Body of pancreas (tissue), 4 donors: ENCODE results near the gene CALML3. TPM values are rescaled to one million over a fixed set of nuclear protein-coding genes. Genes with fewer than 3 reads are reported as not detected.

Source experiments
- ATAC-seq: fragments of 150-250 bp; one replicate; pipeline ENCODE4 v1.9.1; 2016
- DNase-seq, 4 donors: peaks; one replicate each; pipeline ENCODE4 v3.0.0-alpha.2; 2019
- H3K27ac ChIP-seq, 4 donors: fragments of 200-600 bp; sonication (generic); 1 replicate in 3 of 4; 2 replicates in 1 of 4; pipeline versions ENCODE4 v1.5.1 to v1.6.1; 2016 to 2019; ENCODE audit warnings: mild to moderate bottlenecking in 1 of 4, mixed read lengths in 1 of 4, moderate library complexity in 1 of 4
- H3K27me3 ChIP-seq, 2 donors: fragments of 200-600 bp; sonication (generic); one replicate each; pipeline ENCODE4 v1.6.0; 2016; ENCODE audit warnings: mild to moderate bottlenecking in 1 of 2
- H3K36me3 ChIP-seq, 2 donors: fragments of 200-600 bp; sonication (generic); replicated peaks in 1 of 2; 2 replicates each; pipeline ENCODE4 v1.5.1; 2016; ENCODE audit warnings: low read depth in 2 of 2; ENCODE audit not compliant: insufficient read depth in 1 of 2
- H3K4me1 ChIP-seq: fragments of 200-600 bp; sonication (generic); one replicate; pipeline ENCODE4 v1.6.0; 2016
- H3K4me3 ChIP-seq, 2 donors: fragments of 200-600 bp; sonication (generic); 1 replicate in 1 of 2; 2 replicates in 1 of 2; pipeline ENCODE4 v1.5.1; 2016 to 2019
- H3K9me3 ChIP-seq, 3 donors: fragments of 200-600 bp; sonication (generic); 1 replicate in 2 of 3; 2 replicates in 1 of 3; pipeline ENCODE4 v1.5.1; 2016
- CTCF ChIP-seq, 7 experiments: fragments of 450-650 bp in 4 of 7; fragments of 200-600 bp in 3 of 7; sonication (generic) in 3 of 7; IDR thresholded peaks; one replicate each; pipeline ENCODE4 v1.5.1; 2016 to 2019; ENCODE audit warnings: antibody characterized with exemption in 7 of 7
- POLR2A ChIP-seq, 3 donors: fragments of 450-650 bp; IDR thresholded peaks; one replicate each; pipeline ENCODE4 v1.6.1; 2016; ENCODE audit warnings: antibody characterized with exemption in 3 of 3, mild to moderate bottlenecking in 2 of 3
- WGBS, 2 donors: methylation state at CpG; one replicate each; pipeline ENCODE4 v1.1.5; 2017; 5-methylcytosine and 5-hydroxymethylcytosine counted together
- intact Hi-C: fragments of 100-400 bp; cut with DNase I; formaldehyde crosslinking; loops from one replicate; pipeline ENCODE4 v1.15.1; 2023
- total RNA-seq, 2 donors: library from RNA; depleted of rRNA; stranded (reverse); fragments of >200 nt; gene quantifications; one replicate each; pipeline ENCODE4 v1.1.0, GENCODE V29; 2016

CALML3 gene
- total RNA-seq, 2 donors from 2014 or later, result not detected

DNA sequence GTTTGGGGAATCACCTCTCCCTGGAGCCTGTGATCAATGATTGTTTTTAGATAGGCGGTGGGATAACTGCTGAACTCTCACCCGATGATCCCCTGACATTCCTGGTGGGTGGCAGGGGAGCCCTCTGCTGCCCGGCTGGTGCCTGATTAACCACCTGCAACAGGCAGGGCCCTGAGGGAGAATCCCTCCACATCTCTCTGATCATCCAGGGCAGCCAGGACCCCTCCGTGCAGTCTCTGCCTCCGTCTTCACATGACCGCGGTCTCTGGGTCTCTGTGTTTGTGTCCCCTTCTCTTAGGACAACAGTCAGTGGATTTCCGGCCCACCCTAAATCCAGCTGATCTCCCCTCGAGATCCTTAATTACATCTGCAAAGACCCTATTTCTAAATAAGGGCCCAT, 42.7 kb upstream of the CALML3 start:
- Histone ChIP-seq H3K4me1 (no peaks in the 10 kb centered on the region), H3K9me3 (no peaks in the 10 kb centered on the region), H3K27ac (no peak overlapping the region), H3K36me3 (no peaks in the 10 kb centered on the region), H3K4me3 (no peak overlapping the region), H3K27me3 (no peaks in the 10 kb centered on the region)
- DNase-seq, result no peak
- intact Hi-C loops, result no loop called here
- 89 to 95% methylated on average over 9 of the region's 9 CpGs for WGBS, 2 donors
- ATAC-seq, result no peak
- TF ChIP-seq POLR2A (IDR thresholded peaks at IDR 0.05), result no peak
- TF ChIP-seq CTCF (IDR thresholded peaks at IDR 0.05), result no peak

DNA sequence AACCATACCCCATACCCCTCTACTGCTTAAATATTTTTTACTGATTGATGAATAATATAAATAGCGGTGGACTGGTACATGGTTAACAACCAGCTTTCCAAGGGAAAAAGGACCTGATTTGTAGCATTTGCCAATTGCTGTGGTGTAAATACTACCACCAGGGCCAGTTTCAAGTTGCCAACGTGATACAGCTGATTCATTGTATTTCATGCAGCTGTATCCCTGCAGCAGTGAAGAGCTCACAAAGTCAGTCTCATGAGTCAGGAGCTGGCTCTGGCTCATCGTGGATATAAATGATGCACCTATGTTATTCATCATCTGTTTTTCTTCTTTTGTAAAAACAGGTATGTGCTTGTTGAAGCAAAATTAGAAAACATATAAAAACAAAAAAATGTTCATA, 40.6 kb upstream of the CALML3 start:
- Histone ChIP-seq H3K9me3 (no peaks in the 10 kb centered on the region), H3K27ac (no peak overlapping the region), H3K4me3 (no peak overlapping the region), H3K27me3 (no peaks in the 10 kb centered on the region), H3K36me3 (no peaks in the 10 kb centered on the region), H3K4me1 (peaks cover 13% of the 10 kb centered on the region)
- WGBS, 2 donors, result 85 to 91% methylated on average over 3 of the region's 3 CpGs
- intact Hi-C loops, result no loop called here
- TF ChIP-seq CTCF (IDR thresholded peaks at IDR 0.05), result no peak
- TF ChIP-seq POLR2A (IDR thresholded peaks at IDR 0.05), result no peak
- DNase-seq (no peak), ATAC-seq (no peak)

DNA sequence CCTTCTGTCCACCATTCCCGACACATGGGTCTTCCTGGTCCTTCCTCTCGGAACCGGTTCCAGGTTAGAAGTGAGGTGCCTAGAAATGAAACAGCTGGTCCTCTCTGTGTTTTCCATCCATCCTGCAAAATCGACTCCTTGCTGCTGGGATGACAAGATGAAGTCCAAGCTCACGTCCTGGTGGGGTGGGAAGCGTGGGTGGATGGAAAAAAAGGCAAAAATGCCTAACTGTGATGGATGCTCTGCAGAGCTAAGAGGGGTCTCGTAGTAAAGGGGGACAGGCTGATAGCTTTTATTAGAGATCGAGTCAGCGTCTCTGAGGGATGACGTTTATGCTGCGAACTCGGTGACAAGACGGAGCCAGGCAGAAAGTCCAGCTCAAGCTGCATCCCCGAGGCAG, 39.5 kb upstream of the CALML3 start:
- H3K9me3 ChIP-seq, result no peaks in the 10 kb centered on the region
- no peaks in the 10 kb centered on the region for H3K36me3 ChIP-seq
- DNase-seq (no peak), ATAC-seq (no peak)
- 87 to 88% methylated on average over 12 to 14 of the region's 14 CpGs for WGBS, 2 donors
- H3K27me3 ChIP-seq, result no peaks in the 10 kb centered on the region
- peaks cover 15% of the 10 kb centered on the region for H3K4me1 ChIP-seq
- TF ChIP-seq POLR2A (IDR thresholded peaks at IDR 0.05) (no peak), CTCF (IDR thresholded peaks at IDR 0.05) (no peak)
- no peak overlapping the region for H3K27ac ChIP-seq
- intact Hi-C loops, result no loop called here
- no peak overlapping the region for H3K4me3 ChIP-seq

DNA sequence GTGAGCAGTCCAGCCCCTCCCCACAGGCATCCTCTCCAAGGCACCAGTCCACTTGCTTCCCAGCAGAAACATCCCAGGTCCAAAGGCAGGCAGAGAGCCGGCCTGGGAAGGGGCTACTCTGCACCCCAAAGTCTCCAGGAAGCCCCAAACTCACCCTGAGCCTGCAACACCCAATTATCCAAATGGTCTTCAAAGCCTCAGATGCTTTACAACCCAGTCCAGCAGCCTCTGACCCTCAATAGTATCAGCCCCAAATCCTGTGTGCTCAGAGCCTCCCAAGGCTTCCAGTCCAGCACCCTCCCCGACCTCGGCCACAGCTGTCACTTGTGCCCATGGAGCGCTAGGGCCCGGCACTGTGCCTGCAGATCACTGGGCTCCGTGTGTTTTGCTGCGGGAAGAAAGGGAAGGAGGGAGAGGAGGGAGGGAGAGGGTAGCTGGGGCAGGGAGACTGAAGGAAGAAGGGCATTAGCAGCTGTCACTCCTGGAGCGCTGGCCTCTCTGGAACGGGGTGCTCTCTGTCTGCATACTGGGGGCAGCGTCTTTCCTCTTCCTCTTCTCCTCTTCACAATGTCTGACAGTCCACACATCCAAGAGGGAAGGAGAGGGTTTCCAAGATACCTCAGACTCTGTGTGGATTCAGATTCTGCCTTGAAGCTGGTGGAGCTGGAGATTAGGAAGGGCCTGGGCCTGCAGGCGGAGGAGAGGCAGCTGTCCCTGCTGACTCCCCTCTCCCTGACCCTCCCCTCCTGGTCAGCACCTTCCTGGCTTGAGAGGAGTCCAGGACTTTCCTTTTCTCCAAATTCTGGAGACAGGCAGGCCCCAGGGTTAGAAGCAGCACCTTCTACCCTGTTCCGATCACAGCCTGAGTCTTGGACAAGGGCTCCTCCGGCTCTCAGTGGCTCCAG, 38.6 kb upstream of the CALML3 start:
- no peaks in the 10 kb centered on the region for H3K27me3 ChIP-seq
- TF ChIP-seq CTCF (IDR thresholded peaks at IDR 0.05) (no peak), POLR2A (IDR thresholded peaks at IDR 0.05) (no peak)
- 74 to 82% methylated on average over 11 of the region's 13 CpGs for WGBS, 2 donors
- no peak overlapping the region for H3K27ac ChIP-seq
- no peak for ATAC-seq
- no peaks in the 10 kb centered on the region for H3K9me3 ChIP-seq
- no peak overlapping the region for H3K4me3 ChIP-seq
- intact Hi-C loops, result no loop called here
- H3K4me1 ChIP-seq, result peaks cover 15% of the 10 kb centered on the region
- no peaks in the 10 kb centered on the region for H3K36me3 ChIP-seq
- no peak for DNase-seq

DNA sequence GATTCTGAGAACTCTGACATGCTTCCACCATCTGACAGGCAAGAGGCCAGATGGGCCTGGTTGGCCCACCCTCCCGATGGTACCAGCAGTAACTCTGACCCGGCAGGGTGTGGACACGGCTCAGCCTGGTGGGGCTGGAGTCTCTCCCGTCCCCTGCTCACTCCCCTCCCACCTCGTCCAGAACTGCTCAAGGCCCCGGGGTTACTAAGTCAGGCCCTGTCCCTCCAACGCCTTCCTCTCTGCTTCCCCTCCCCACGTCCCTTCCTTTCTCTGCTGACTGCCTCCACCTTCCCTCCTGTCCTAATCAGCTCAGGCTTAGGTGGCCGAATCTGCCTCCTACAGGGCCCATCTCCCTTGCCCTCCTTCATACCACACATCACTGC, 37.9 kb upstream of the CALML3 start:
- no peak for TF ChIP-seq POLR2A (IDR thresholded peaks at IDR 0.05)
- no peak for TF ChIP-seq CTCF (IDR thresholded peaks at IDR 0.05)
- no peak overlapping the region for H3K27ac ChIP-seq
- H3K4me1 ChIP-seq, result peaks cover 15% of the 10 kb centered on the region
- no peaks in the 10 kb centered on the region for H3K27me3 ChIP-seq
- 83 to 86% methylated on average over 6 to 9 of the region's 9 CpGs for WGBS, 2 donors
- ATAC-seq, result no peak
- DNase-seq, result no peak
- H3K9me3 ChIP-seq, result no peaks in the 10 kb centered on the region
- no peak overlapping the region for H3K4me3 ChIP-seq
- intact Hi-C loops, result no loop called here
- H3K36me3 ChIP-seq, result no peaks in the 10 kb centered on the region
